ENCODE results near the gene PP2D1. TPM values are rescaled to one million over a fixed set of nuclear protein-coding genes. Genes with fewer than 3 reads are reported as not detected.

PP2D1 gene
- total and polyA plus RNA-seq, 9 of the 15 experiments (the other 6 are each of a cell fraction or from before 2014, with no cell fraction given) = 0.07 to 0.10 TPM; not detected in 7

DNA sequence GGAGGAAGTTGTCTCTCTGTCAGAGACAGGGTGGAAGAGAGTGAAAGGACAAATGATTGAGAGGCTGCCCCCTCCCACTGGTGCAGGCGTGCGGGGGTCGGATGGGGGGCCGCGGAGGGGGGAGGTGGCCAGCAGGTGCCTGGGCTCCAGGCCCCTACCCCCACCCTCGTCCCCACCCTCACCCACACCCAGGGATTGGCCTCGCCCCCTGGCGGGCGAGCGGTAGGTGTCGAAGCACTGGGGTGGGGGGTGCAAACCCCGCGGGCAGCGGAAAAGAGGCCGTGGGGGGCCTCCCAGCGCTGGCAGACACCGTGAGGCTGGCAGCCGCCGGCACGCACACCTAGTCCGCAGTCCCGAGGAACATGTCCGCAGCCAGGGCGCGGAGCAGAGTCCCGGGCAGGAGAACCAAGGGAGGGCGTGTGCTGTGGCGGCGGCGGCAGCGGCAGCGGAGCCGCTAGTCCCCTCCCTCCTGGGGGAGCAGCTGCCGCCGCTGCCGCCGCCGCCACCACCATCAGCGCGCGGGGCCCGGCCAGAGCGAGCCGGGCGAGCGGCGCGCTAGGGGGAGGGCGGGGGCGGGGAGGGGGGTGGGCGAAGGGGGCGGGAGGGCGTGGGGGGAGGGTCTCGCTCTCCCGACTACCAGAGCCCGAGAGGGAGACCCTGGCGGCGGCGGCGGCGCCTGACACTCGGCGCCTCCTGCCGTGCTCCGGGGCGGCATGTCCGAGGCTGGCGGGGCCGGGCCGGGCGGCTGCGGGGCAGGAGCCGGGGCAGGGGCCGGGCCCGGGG, 27.9 kb upstream of the PP2D1 start, which contains the start of gene KAT2B (continued):
- TF ChIP-seq ARNT (IDR thresholded peaks at IDR 0.05) (no peak), POLR3G (IDR thresholded peaks at IDR 0.05; ENCODE audit: extremely low read depth, insufficient read length, insufficient replicate concordance) (no peak), NR3C1 (CRISPR knock-in tag; IDR thresholded peaks at IDR 0.05) (no peak), ZNF780A (CRISPR knock-in tag; IDR thresholded peaks at IDR 0.05) (no peak), ZNF134 (CRISPR knock-in tag; conservative IDR thresholded peaks at IDR 0.05) (no peak), HDGF (IDR thresholded peaks at IDR 0.05) (no peak), KLF16 (IDR thresholded peaks at IDR 0.05) (no peak), RBFOX2 (IDR thresholded peaks at IDR 0.05; ENCODE audit: low read depth, low read length) (peak; percentile 84), JUN (IDR thresholded peaks at IDR 0.05; ENCODE audit: borderline replicate concordance, low read depth, low read length) (no peak), JUN (CRISPR knock-in tag; IDR thresholded peaks at IDR 0.05; ENCODE audit: borderline replicate concordance) (no peak), ZNF77 (CRISPR knock-in tag; IDR thresholded peaks at IDR 0.05) (no peak), KLF6 (CRISPR knock-in tag; IDR thresholded peaks at IDR 0.05; ENCODE audit: borderline replicate concordance) (peak; percentile 60; the same call in 1 of the 2 replicates), PHB2 (IDR thresholded peaks at IDR 0.05; ENCODE audit: low read depth) (no peak), CBX3 (IDR thresholded peaks at IDR 0.05; ENCODE audit: borderline replicate concordance in 1 of 2, low read length in 2 of 2) (peak in 1 of 2 experiments; percentile 75; a peak in 1 of 3 replicates), HIVEP1 (CRISPR knock-in tag; IDR thresholded peaks at IDR 0.05) (no peak), CXXC5 (CRISPR knock-in tag; IDR thresholded peaks at IDR 0.05) (peak; percentile 74), U2AF1 (optimal IDR thresholded peaks at IDR 0.05; ENCODE audit: low read depth, low read length) (peak; percentile 82), SRSF9 (IDR thresholded peaks at IDR 0.05; ENCODE audit: borderline replicate concordance, low read depth, low read length) (no peak), ZNF76 (CRISPR knock-in tag; IDR thresholded peaks at IDR 0.05; ENCODE audit: borderline replicate concordance) (no peak), RB1 (IDR thresholded peaks at IDR 0.05; ENCODE audit: low read depth) (peak; percentile 89), SMAD1 (IDR thresholded peaks at IDR 0.05; ENCODE audit: low read depth, low read length, partially characterized antibody) (no peak)
- TF ChIP-seq, protein P1, sequence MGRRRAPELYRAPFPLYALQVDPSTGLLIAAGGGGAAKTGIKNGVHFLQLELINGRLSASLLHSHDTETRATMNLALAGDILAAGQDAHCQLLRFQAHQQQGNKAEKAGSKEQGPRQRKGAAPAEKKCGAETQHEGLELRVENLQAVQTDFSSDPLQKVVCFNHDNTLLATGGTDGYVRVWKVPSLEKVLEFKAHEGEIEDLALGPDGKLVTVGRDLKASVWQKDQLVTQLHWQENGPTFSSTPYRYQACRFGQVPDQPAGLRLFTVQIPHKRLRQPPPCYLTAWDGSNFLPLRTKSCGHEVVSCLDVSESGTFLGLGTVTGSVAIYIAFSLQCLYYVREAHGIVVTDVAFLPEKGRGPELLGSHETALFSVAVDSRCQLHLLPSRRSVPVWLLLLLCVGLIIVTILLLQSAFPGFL (CRISPR knock-in tag; IDR thresholded peaks at IDR 0.05) = no peak
- TF ChIP-seq, protein P2, sequence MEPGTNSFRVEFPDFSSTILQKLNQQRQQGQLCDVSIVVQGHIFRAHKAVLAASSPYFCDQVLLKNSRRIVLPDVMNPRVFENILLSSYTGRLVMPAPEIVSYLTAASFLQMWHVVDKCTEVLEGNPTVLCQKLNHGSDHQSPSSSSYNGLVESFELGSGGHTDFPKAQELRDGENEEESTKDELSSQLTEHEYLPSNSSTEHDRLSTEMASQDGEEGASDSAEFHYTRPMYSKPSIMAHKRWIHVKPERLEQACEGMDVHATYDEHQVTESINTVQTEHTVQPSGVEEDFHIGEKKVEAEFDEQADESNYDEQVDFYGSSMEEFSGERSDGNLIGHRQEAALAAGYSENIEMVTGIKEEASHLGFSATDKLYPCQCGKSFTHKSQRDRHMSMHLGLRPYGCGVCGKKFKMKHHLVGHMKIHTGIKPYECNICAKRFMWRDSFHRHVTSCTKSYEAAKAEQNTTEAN (CRISPR knock-in tag; IDR thresholded peaks at IDR 0.05) = no peak

Data from K562 (cell line).